ENCODE results near the gene C1QL4. TPM values are rescaled to one million over a fixed set of nuclear protein-coding genes. Genes with fewer than 3 reads are reported as not detected.
A peak's percentile ranks its signal among the peaks of the same experiment; 100 is the strongest.

C1QL4 gene
- total and polyA plus RNA-seq, 2 of the 8 experiments (the other 6 are each of a cell fraction or from before 2014, with no cell fraction given): 0.28 to 0.63 TPM

DNA sequence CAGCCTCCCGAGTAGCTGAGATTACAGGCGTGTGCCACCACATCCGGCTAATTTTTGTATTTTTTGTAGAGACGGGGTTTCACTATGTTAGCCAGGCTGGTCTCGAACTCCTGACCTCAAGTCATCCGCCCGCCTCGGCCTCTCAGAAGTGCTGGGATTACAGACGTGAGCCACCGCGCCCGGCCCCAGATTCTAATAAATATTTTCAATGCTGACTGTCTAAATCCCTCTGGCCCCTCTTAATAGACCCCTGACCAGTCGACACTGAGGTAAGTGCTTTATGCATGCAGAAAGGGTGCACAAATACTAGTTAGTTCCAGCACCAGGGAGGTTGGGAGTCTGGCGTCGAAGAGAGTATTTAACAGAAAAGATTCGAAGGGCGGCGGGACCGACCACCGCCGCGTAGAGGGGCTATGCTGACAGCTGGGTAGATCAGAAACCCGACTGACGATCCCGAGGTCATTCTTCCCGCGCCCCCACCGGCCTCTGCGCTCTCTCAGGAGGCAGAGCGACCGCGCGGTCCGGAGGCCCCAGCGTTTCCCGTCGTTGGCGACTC lies 29.2 kb upstream of the C1QL4 start:
- no peak overlapping the region for H2BK12ac ChIP-seq (ENCODE audit: low read depth, low read length)
- H3K23ac ChIP-seq (ENCODE audit: insufficient read length): no peak overlapping the region
- H4K8ac ChIP-seq (ENCODE audit: extremely low read depth, insufficient read depth, low read length): peak overlapping the region; percentile 84; the same call in 1 of the 2 replicates
- DNase-seq (ENCODE audit: low read depth in 1 of 2, low spot score in 2 of 2): no peak
- TF ChIP-seq RFX5 (IDR thresholded peaks at IDR 0.05; ENCODE audit: borderline replicate concordance, low read depth, low read length): no peak
- peak; percentile 37; the same call in 1 of the 2 replicates for TF ChIP-seq CREB1 (IDR thresholded peaks at IDR 0.05)
- TF ChIP-seq FOSL1 (IDR thresholded peaks at IDR 0.05; ENCODE audit: insufficient read depth, low read depth, low read length): no peak
- no peak for TF ChIP-seq YY1 (IDR thresholded peaks at IDR 0.05; ENCODE audit: low read depth, low read length)
- TF ChIP-seq SUZ12 (IDR thresholded peaks at IDR 0.05; ENCODE audit: low read length): 0 out of 2 replicates have a peak, but pooled peaks have one; percentile 32
- no peak for TF ChIP-seq JUND (IDR thresholded peaks at IDR 0.05; ENCODE audit: low read length)
- TF ChIP-seq ASH2L (IDR thresholded peaks at IDR 0.05; ENCODE audit: low read length): no peak
- TF ChIP-seq SIN3A (conservative IDR thresholded peaks at IDR 0.05 in 1 of 2, IDR thresholded peaks at IDR 0.05 in 1 of 2; ENCODE audit: low read depth in 1 of 2, low read length in 2 of 2): 0 out of 4 replicates have a peak, but pooled peaks of 1 of the 2 experiments have one; percentile 23
- TF ChIP-seq EZH2 (IDR thresholded peaks at IDR 0.05; ENCODE audit: low read depth, low read length, severe bottlenecking): peak; percentile 20
- no peak for TF ChIP-seq CHD1 (IDR thresholded peaks at IDR 0.05; ENCODE audit: low read depth, low read length)
- peaks cover 9% of the 10 kb centered on the region for H3K23me2 ChIP-seq (ENCODE audit: low read depth, low read length)
- no peak overlapping the region; the same call in 1 of the 2 replicates for H3K18ac ChIP-seq (ENCODE audit: extremely low read depth, low read length)
- no peaks in the 10 kb centered on the region for H3K36me3 ChIP-seq (ENCODE audit: control insufficient read depth in 2 of 4, insufficient read depth in 4 of 4, low read length in 3 of 4)
- H2AFZ ChIP-seq (ENCODE audit: low read length): peak overlapping the region; percentile 59; the same call in 1 of the 2 replicates
- no peak overlapping the region for H3K4ac ChIP-seq (replicated peaks; ENCODE audit: insufficient read length, low read depth, low read length)
- peaks cover 0 to 8% (median 2%) of the 10 kb centered on the region in 4 experiments; a peak in 3 of 7 replicates for H3K4me1 ChIP-seq (replicated peaks in 1 of 4; ENCODE audit: control insufficient read depth in 3 of 4, insufficient read depth in 4 of 4, low read length in 3 of 4)
- H3K4me3 ChIP-seq (ENCODE audit: extremely low read depth in 1 of 4, insufficient read depth in 2 of 4, low read depth in 3 of 4, low read length in 4 of 4): peak overlapping the region; percentile 80 to 95 (median 86)
- H3K79me2 ChIP-seq (ENCODE audit: control insufficient read depth in 1 of 2, insufficient read depth in 2 of 2, low read length in 2 of 2): peaks cover 4 to 34% of the 10 kb centered on the region in 2 experiments
- peak overlapping the region; percentile 64 to 95 (median 86); a peak in 6 of 7 replicates for H3K9ac ChIP-seq (replicated peaks in 1 of 4; ENCODE audit: extremely low read depth in 1 of 4, low read depth in 3 of 4, low read length in 3 of 4)
- H3K56ac ChIP-seq (replicated peaks; ENCODE audit: insufficient read length, low read depth, low read length): peak overlapping the region; percentile 34
- WGBS, 2 experiments (ENCODE audit: extremely low coverage in 1 of 2, insufficient coverage in 1 of 2, insufficient read length in 1 of 2, insufficient replicate concordance in 2 of 2, low coverage in 1 of 2, low lambda C conversion rate in 2 of 2, missing lambda C conversion rate in 1 of 2): 17% methylated on average over 38 of the region's 38 CpGs; no CpG with 5 or more reads in 1 of the 2 experiments
- no peaks in the 10 kb centered on the region for H3K9me3 ChIP-seq (ENCODE audit: insufficient read depth in 2 of 2, low read depth in 1 of 2, low read length in 1 of 2)
- H4K91ac ChIP-seq (replicated peaks; ENCODE audit: insufficient read length, low read length): peak overlapping the region; percentile 5
- H2BK120ac ChIP-seq (replicated peaks; ENCODE audit: low read depth, low read length): no peak overlapping the region
- no peak for FAIRE-seq
- ChIA-PET CTCF (ENCODE audit: partially characterized antibody) (interaction anchor here (0.7 to 26.7 kb wide), 15 partner anchors 8 to 214 kb away, joined by 3 to 538 read pairs (median 4); partner anchors contain the start of gene DNAJC22), POLR2A (ENCODE audit: partially characterized antibody) (interaction anchor here (0.7 to 1.8 kb wide), 25 partner anchors 8 to 462 kb away, joined by 3 to 8 read pairs (median 5); partner anchors contain the start of genes DNAJC22, MCRS1, NCKAP5L and TUBA1C)
- H3K4me2 ChIP-seq (ENCODE audit: insufficient read depth in 1 of 2, low read depth in 2 of 2, low read length in 2 of 2): peak overlapping the region; percentile 76 to 86
- H3K14ac ChIP-seq (ENCODE audit: insufficient read length): no peak overlapping the region
- H4K20me1 ChIP-seq (replicated peaks in 1 of 2; ENCODE audit: control insufficient read depth in 1 of 2, insufficient read depth in 2 of 2, low read length in 2 of 2): no peaks in the 10 kb centered on the region
- H2BK5ac ChIP-seq (ENCODE audit: low read depth, low read length): no peak overlapping the region; the same call in 1 of the 2 replicates
- H3K27ac ChIP-seq (ENCODE audit: low read depth, low read length): peak overlapping the region; percentile 90
- no peak overlapping the region for H2AK5ac ChIP-seq (ENCODE audit: low read depth, low read length)
- H2BK20ac ChIP-seq (ENCODE audit: low read length): no peak overlapping the region
- H3K27me3 ChIP-seq (replicated peaks in 1 of 4; ENCODE audit: control insufficient read depth in 3 of 4, extremely low read depth in 1 of 4, insufficient read depth in 3 of 4, low read length in 3 of 4): peaks cover 0 to 3% (median 0%) of the 10 kb centered on the region in 4 experiments; a peak in 3 of 7 replicates
- H2BK15ac ChIP-seq (ENCODE audit: low read length): no peak overlapping the region
- peak overlapping the region; percentile 46 for H4K5ac ChIP-seq (ENCODE audit: insufficient read length, low read depth, low read length)
- no peaks in the 10 kb centered on the region for H3K79me1 ChIP-seq (ENCODE audit: low read depth, low read length)

Data from H1 (cell line).